RWPE2 (cell line): Measurements from ENCODE around the gene VWF.
"Not testable (repeated sequence)": the region's sequence is repeated elsewhere in the genome, so short reads cannot be mapped to it uniquely, and the experiment has no call there.

Source experiments
- ATAC-seq: fragments of 200-7000 bp; cut with Tn5 transposase; 3 replicates; pipeline ENCODE4 v1.9.1; 2021; ENCODE audit warnings: low read depth
- DNase-seq: peaks from one replicate; pipeline ENCODE4 v3.0.0-alpha.2; 2020; ENCODE audit warnings: low spot score
- H3K27ac ChIP-seq: fragments of 450-650 bp; 2 replicates; pipeline ENCODE4 v1.5.1; 2017; ENCODE audit warnings: mild to moderate bottlenecking; ENCODE audit not compliant: poor library complexity, severe bottlenecking
- H3K27me3 ChIP-seq: fragments of 250-450 bp; sonication (Bioruptor Pico); 2 replicates; pipeline ENCODE4 v1.5.1; 2021; ENCODE audit warnings: mild to moderate bottlenecking, moderate library complexity; ENCODE audit not compliant: insufficient read depth, poor library complexity, severe bottlenecking
- H3K36me3 ChIP-seq: fragments of 250-450 bp; sonication (Bioruptor Pico); 2 replicates; pipeline ENCODE4 v1.5.1; 2020; ENCODE audit warnings: low read depth, mild to moderate bottlenecking, moderate library complexity
- H3K4me1 ChIP-seq: fragments of 250-450 bp; sonication (Bioruptor Pico); 2 replicates; pipeline ENCODE4 v1.5.1; 2021; ENCODE audit warnings: mild to moderate bottlenecking, moderate library complexity; ENCODE audit not compliant: insufficient read depth, poor library complexity, severe bottlenecking
- H3K4me3 ChIP-seq: fragments of 250-450 bp; sonication (Bioruptor Pico); 2 replicates; pipeline ENCODE4 v1.5.1; 2021; ENCODE audit warnings: mild to moderate bottlenecking, moderate library complexity; ENCODE audit not compliant: severe bottlenecking
- H3K9me3 ChIP-seq: fragments of 250-450 bp; sonication (Bioruptor Pico); 2 replicates; pipeline ENCODE4 v1.5.1; 2021; ENCODE audit warnings: mild to moderate bottlenecking, moderate library complexity; ENCODE audit not compliant: severe bottlenecking
- CTCF ChIP-seq: fragments of 450-650 bp; IDR thresholded peaks from one replicate; pipeline ENCODE4 v1.5.1; 2017; ENCODE audit warnings: mild to moderate bottlenecking, moderate library complexity; ENCODE audit not compliant: poor library complexity, severe bottlenecking

VWF gene

GRCh38 chr12:6020930-6021329 is 103.5 kb downstream of the VWF start:
- no peaks in the 10 kb centered on the region for H3K9me3 ChIP-seq
- no peaks in the 10 kb centered on the region for H3K27me3 ChIP-seq
- TF ChIP-seq CTCF, result no peak
- no peak overlapping the region for H3K27ac ChIP-seq
- H3K4me3 ChIP-seq, result no peak overlapping the region
- ATAC-seq (peak; percentile 53), DNase-seq (no peak)
- no peaks in the 10 kb centered on the region for H3K36me3 ChIP-seq
- H3K4me1 ChIP-seq, result no peaks in the 10 kb centered on the region

- not testable (repeated sequence) for DNase-seq, H3K36me3 ChIP-seq, H3K4me3 ChIP-seq, H3K27me3 ChIP-seq, H3K4me1 ChIP-seq, ATAC-seq, H3K27ac ChIP-seq, H3K9me3 ChIP-seq
Measured at GRCh38 chr12:6020511-6020910, 104.0 kb downstream of the VWF start.

- not testable (repeated sequence) for H3K27ac ChIP-seq, H3K36me3 ChIP-seq, H3K27me3 ChIP-seq, ATAC-seq, H3K9me3 ChIP-seq, H3K4me3 ChIP-seq, H3K4me1 ChIP-seq, DNase-seq
Measured at GRCh38 chr12:6019256-6019655, 105.2 kb downstream of the VWF start.

GRCh38 chr12:6018265-6018664 is 106.2 kb downstream of the VWF start:
- Histone ChIP-seq H3K4me1 (no peaks in the 10 kb centered on the region), H3K27me3 (no peaks in the 10 kb centered on the region), H3K27ac (no peak overlapping the region), H3K9me3 (no peaks in the 10 kb centered on the region), H3K4me3 (no peak overlapping the region), H3K36me3 (no peaks in the 10 kb centered on the region)
- ATAC-seq (no peak), DNase-seq (no peak)
- TF ChIP-seq CTCF, result no peak

GRCh38 chr12:6016756-6017155 is 107.7 kb downstream of the VWF start:
- H3K9me3 ChIP-seq, result no peaks in the 10 kb centered on the region
- no peak overlapping the region for H3K4me3 ChIP-seq
- no peaks in the 10 kb centered on the region for H3K4me1 ChIP-seq
- ATAC-seq (no peak), DNase-seq (no peak)
- H3K36me3 ChIP-seq, result no peaks in the 10 kb centered on the region
- no peaks in the 10 kb centered on the region for H3K27me3 ChIP-seq
- no peak for TF ChIP-seq CTCF
- H3K27ac ChIP-seq, result no peak overlapping the region

- not testable (repeated sequence) for DNase-seq, ATAC-seq, H3K27ac ChIP-seq, H3K9me3 ChIP-seq, H3K4me1 ChIP-seq, H3K4me3 ChIP-seq, H3K36me3 ChIP-seq, H3K27me3 ChIP-seq
Measured at GRCh38 chr12:6016004-6016403, 108.5 kb downstream of the VWF start.

GRCh38 chr12:6015271-6015670 is 109.2 kb downstream of the VWF start:
- not testable (repeated sequence) for H3K36me3 ChIP-seq, ATAC-seq, H3K27me3 ChIP-seq, H3K27ac ChIP-seq, H3K9me3 ChIP-seq, H3K4me1 ChIP-seq, DNase-seq, H3K4me3 ChIP-seq

GRCh38 chr12:6010631-6011350 is 113.7 kb downstream of the VWF start:
- not testable (repeated sequence) for ATAC-seq, H3K9me3 ChIP-seq, H3K27ac ChIP-seq, DNase-seq, H3K4me3 ChIP-seq, H3K27me3 ChIP-seq, H3K36me3 ChIP-seq, H3K4me1 ChIP-seq
